Gastrocnemius medialis (tissue), 4 donors: ENCODE measurements around the gene AP1S2.
"Not testable (repeated sequence)": the region's sequence is repeated elsewhere in the genome, so short reads cannot be mapped to it uniquely, and the experiment has no call there.

Experiments
- CTCF ChIP-seq, 5 experiments: fragments of 450-650 bp in 3 of 5; fragments of 200-600 bp in 2 of 5; sonication (generic) in 2 of 5; IDR thresholded peaks in 4 of 5; conservative IDR thresholded peaks in 1 of 5; 1 replicate in 4 of 5; 2 replicates in 1 of 5; pipeline ENCODE4 v1.5.1; 2016 to 2019; ENCODE audit warnings: antibody characterized with exemption in 5 of 5, mild to moderate bottlenecking in 3 of 5, moderate library complexity in 3 of 5
- POLR2A ChIP-seq, 2 donors: fragments of 450-650 bp; IDR thresholded peaks; one replicate each; pipeline ENCODE4 v1.6.1; 2017; ENCODE audit warnings: antibody characterized with exemption in 2 of 2, mild to moderate bottlenecking in 2 of 2, moderate library complexity in 2 of 2

- TF ChIP-seq CTCF (IDR thresholded peaks at IDR 0.05 in 4 of 5, conservative IDR thresholded peaks at IDR 0.05 in 1 of 5); POLR2A (IDR thresholded peaks at IDR 0.05): not testable (repeated sequence)
Measured at GRCh38 chrX:15831347-15831746, 23.3 kb downstream of the AP1S2 start.
